HG03097 (cell line): ENCODE data around the gene TXNL1.

Source experiments
- ATAC-seq: cut with Tn5 transposase; IDR thresholded peaks from one replicate; pipeline ENCODE4 v1.9.1; 2021; ENCODE audit not compliant: unreplicated experiment, low FRiP score

TXNL1 gene

DNA sequence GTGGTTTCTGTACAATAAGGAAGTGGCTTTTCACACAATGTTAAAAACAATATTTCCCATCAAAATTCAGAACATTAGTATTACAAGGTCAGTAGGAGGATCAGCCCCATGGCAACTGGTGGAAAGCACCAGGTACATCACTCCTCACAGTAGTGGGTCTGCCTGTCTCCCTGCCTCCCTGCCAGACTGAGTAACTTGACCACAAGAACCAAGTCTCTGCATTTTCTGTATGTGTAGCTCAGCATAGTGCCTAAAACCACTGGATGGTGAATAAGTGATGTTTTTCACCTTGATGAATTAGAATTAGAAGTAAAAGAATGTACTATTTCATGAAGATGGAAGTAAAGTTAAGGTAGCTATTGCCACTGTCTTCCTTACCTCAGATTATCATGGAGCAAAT lies 8.7 kb upstream of the TXNL1 start:
- no peak for ATAC-seq

DNA sequence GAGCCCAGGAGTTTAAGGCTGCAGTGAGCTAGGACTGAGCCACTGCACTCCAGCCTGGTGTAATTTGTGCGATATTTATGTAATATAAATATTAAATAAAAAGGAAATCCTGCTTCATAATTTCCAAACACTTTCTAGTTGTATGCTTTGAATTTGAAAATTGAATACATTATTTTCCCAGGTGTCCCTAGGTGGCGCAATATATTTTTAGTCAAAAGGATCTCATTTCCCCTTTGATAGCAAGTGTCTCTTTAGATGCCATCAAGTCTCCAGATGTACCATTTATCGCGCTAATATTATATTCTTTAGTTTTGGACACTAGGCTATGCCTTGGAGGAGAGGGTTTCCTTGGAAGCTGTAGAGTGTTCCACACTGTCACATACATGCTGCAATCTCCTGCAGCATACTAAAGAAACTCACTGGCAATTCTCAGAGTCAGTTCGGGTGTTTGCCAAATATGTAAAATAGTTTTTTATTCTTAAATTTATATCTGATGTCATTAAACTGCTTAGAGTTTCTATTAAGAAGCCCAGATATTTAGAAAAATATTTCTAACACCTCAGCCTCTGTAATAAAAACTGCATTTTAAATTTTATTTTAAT lies 7.1 kb upstream of the TXNL1 start:
- ATAC-seq: no peak

DNA sequence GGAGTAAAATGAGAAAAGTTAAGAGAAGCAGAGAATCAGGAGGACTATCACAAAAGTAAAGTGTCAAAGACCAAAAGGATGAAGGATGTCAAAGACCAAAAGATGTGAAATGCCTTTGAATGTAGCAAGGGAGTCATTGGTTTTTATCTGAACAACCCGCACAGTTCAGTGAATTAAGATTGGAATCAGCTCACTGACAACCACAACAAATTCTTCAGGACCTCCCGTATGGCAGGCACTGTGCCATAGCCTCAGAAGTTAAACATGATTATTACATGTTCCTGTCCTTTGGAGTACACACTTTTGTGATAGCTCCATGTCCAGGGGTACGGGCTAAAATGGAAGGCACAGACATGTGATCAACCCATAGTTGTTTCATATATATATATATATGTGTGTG lies 5.0 kb upstream of the TXNL1 start:
- ATAC-seq: no peak

DNA sequence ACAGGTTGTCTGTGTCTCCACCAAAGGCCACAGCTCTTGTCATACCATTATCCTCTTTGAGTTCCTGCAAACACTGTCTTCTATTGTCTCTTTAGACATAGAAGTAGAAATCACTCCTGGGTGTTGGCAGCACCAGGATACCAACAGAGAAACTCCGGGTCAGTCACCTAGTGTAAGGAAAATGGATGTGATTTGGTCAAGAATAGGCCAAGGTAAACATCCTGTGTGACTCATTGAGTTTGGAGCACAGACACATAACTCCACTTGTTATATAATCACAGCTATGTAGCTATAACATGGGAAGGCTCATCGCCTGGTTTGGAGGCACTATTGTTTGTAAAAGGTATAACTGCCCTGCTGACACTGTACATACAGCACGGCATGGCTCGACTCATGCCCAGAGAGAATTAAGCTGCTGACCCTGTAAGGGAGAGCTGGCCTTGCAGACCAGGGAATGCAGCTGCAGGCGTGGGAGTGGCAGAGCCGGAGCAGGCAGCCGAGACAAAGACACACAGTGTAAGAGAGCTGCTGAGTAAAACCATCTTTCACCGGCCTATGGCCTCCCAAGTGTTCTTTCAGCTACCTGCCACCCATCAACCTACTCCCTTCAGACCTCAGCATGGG lies 3.4 kb upstream of the TXNL1 start:
- no peak for ATAC-seq

DNA sequence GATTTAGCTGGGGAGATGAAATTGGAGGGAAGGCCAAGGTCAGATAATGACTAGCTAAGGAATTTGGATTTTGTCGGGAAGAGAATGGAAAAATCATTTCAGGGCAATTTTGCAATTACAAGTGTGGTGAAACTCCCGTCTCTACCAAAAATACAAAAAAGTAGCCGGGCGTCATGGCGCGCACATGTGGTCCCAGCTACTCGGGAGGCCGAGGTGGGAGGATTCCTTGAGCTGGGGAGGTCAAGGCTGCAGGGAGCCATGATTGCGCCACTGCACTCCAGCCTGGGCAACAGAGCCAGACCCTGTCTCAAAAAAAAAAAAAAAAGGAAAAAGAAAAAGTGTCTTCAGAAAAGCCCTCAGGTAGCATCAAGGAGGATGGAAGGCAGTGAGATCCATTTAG lies 1.2 kb upstream of the TXNL1 start:
- ATAC-seq: no peak

DNA sequence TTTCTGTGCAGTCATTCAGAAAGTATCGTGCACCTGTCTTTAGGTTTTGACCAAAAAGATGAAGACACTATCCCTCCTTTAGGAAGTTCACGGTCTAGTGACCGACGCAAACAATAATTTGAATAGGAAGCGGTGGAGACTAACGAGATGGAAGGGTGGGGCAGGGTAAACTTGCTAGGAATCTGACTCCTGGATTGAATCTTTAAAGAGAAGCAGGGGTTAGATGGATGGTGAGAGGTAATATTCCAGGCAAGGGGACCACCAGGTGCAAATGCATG lies 651 bp upstream of the TXNL1 start:
- ATAC-seq: peak; percentile 14

DNA sequence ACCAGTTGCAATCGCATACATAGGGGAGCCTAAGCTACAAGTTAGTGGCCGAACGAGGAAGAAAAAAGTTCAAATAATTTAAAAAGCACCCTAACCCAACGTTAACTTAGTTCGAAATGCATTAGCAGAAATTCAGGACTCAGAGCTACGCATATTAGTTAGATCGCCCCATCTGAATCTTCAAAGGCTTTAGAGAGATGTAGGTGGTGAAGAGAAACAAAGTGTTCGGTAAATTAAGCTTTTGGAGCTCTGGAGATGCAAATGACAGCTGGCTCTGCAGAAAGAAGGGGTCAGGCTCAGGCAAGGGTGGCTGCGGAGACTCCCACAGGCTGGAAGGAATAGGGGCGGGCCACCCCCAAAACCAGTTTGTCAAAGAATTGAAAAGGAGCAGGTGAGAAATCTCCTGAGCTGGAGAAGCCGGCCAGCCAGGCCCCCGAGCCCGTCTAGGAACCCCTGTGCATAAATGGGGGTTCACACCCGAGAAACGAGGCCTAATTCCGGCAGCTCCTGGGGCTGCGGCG lies 621 bp downstream of the TXNL1 start:
- no peak for ATAC-seq

DNA sequence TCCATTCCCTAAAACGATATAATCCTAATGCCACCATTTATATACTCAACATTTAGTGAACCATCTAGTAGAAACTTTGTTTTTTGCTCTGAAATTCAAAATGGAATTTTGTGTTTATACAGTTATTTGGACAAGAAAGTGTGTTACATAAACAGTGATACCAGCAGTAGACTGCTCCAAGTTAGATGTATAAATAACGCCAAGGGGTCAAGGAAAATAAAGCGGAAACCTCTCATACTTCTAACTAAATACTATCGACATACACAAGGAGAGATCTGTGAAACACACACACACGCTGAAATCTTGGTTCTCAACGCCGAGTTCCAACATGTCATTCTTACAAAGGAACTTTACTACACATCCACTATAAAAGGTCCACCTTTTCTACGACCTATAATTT lies 1.2 kb downstream of the TXNL1 start:
- no peak for ATAC-seq

DNA sequence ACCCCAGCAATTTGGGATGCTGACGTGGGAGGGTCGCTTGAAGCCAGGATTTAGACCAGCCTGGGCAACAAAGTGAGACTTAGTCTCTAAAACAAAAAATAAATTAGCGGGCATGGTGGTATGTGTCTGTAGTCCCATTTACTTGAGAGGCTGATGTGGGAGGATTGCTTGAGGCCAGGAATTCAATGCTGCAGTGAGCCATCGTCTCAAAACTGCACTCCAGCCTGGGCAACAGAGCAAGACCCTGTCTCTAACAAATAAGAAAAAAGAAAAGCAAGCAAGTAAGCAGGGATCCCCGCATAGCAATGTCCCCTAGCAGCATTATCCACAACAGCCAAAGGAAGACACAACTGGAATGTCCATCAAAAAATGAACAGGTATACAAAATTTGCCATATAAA lies 3.4 kb downstream of the TXNL1 start:
- ATAC-seq: no peak

DNA sequence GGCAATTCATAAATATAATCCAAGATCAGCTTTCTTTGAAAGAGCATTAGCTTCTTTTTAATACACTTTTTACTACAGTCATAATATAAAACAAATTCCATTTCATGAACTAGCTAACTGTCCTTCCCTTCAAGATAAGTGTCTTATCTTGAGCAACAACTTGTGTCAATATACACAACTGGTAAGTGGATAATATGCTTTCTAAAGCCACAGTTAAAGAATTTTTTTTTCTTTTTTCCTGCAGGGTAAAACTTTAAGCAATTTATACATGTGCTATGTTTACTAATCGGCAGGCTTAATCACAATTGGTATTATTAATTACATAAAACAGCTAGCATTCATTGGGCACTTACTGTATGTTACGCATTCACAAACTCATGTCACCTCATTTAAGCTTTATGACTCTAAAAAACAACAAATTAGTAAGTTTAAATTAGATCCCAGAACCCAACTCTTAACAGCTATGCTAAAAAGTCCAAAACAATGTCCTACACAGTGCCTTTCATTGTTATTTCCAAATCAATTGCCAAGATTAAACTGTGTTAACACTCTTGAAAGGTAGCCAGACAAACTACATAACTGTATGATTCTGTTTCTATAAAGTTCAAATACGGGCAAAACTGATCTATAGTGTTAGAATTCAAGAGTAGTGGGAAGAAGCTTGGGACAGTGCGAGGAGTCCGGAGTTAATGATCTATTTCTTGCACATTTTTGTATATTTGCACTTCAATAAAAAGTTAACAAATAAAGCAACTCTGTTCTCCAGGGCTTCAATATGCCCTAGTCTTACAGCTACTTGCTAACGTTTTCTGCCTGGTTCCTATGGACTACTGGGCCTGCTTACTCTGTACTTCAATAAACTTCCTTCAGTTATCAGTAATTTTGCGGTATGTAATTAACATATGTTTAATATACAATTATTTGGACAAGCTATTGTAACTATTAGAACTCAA lies 6.0 kb downstream of the TXNL1 start:
- ATAC-seq: no peak

DNA sequence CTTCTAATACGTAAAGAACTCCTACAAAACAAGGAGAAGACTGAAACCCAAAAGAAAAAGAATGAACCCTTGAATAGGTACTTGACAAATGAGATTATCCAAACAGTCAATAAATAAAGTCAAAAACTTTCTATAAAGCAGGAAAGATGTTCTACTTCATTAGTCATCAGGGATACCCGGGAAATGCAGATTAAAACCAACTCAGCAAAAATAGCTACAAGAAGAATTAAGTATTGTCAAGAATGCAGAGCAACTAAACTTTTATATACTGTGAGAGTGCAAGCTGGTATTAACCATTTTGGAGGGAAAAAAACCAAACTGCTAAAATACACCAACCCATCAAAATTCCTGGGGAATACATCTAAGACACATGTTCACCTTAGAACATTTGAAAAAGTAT lies 10.4 kb downstream of the TXNL1 start:
- ATAC-seq: no peak

DNA sequence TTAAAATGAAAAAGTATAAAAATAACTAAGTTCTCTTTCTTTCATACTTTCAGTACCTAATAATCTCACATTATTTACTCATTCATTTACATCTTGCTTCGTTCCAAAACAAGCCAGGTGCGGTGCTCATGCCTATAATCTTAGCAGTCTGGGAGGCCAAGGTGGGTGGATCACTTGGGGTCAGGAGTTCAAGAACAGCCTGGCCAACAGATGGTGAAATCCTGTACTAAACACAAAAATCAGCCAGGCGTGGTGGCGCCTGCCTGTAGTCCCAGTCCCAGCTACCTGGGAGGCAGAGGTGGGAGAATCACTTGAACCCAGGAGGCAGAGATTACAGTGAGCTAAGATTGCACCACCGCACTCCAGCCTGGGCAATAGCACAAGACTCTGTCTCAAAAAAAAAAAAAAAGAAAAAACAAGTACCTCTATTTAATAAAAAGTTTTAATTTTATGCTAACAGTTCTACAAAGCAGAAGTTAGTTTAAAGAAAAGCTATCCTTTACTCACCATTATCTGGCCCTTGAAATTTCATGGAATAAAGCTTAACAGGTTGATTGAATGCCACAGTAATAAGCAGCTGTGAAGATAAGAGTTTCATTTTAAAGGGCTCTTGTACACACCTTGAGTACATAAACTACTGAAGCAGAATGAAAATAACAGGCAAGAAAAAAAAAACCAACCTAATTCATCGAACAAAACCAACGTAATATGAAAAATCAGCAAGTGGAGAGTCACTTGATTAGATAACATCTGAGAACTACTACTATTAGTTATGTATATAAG lies 22.5 kb downstream of the TXNL1 start:
- ATAC-seq: no peak

DNA sequence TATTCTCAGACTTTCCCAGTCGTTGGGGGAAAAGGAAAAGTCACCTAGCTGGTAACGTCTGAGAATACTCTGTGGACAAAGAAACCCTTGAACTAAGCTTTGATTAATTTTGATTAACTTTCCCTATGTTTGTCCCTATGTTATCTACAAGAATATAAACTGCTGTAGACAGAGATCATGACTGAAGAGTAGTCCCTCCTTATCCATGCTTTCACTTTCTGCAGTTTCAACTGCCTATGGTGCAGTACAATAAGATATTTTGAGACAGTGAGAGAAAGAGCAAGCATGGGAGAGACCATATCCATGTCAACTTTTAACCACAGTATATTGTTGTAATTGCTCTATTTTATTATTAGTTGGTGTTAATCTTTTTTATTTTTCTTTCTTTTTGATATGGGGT lies 31.8 kb downstream of the TXNL1 start:
- ATAC-seq: no peak

DNA sequence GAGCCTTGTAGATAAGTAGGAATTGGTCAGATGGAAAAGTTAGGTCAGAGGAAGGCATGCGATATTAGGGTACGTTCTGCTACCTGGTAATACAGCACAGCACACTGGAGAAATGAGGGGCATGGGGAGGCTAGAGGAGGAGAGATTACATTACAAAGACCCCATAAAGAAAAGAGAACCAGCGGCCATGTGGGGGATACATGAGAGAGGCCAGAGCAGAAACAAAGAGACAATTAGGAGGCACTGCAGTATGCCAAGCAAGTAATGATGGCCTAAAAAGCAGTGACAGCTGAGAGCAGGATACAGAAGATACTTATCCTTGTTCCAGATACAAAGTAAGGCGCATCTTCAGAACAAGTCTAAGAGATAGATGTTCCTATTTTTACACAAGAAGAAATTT lies 40.0 kb downstream of the TXNL1 start:
- no peak for ATAC-seq

DNA sequence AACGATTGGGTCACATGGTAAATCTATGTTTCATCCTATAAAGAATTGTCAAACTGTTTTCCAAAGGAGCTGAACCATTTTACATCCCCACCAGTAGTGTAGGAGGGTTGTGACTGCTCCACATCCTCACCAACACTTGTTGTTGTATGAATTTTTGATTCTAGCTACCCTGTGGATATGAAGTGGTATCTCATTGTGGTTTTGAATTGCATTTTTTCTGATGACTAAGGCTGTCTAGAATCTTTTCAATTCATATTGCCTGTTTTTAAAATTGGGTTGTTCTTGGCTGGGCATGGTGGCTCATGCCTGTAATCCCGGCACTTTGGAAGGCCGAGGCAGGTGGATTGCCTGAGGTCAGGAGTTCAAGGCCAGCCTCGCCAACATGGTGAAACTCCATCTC lies 44.5 kb downstream of the TXNL1 start:
- ATAC-seq: no peak

DNA sequence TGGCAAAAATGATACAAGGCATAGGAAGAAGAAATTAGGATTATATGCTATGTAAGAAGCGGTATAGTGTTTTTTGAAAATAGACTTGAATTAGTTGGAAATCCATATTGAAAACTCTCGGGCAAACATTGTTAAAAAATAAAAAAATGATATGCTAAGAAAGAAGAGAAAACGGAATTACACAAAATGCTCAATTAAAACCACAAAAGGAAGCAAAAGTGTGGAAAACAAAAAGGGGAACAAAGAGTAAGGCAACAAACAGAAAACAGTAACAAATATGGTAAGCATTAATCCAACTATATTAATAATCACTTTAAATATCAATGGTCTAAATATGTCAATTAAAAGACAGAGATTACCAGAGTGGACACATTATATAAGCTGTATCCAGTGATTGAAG lies 58.4 kb downstream of the TXNL1 start:
- ATAC-seq: no peak

DNA sequence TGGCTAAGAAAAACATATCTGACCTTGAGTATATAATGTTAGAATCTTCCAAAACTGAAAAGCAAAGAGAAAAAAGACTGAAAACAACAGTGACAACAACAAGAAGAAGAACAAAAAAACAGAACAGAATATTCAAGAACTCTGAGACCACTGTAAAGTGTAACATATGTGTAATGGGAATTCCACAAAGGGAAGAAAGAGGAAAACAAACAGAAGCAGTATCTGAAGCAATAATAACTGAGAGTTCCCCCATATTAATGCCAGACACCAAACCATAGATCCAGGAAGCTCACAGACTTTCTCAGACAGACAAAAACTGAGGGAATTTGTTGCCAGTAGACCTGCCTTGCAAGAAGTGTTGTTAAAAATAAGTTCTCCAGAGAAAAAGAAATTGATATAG lies 58.9 kb downstream of the TXNL1 start:
- no peak for ATAC-seq

DNA sequence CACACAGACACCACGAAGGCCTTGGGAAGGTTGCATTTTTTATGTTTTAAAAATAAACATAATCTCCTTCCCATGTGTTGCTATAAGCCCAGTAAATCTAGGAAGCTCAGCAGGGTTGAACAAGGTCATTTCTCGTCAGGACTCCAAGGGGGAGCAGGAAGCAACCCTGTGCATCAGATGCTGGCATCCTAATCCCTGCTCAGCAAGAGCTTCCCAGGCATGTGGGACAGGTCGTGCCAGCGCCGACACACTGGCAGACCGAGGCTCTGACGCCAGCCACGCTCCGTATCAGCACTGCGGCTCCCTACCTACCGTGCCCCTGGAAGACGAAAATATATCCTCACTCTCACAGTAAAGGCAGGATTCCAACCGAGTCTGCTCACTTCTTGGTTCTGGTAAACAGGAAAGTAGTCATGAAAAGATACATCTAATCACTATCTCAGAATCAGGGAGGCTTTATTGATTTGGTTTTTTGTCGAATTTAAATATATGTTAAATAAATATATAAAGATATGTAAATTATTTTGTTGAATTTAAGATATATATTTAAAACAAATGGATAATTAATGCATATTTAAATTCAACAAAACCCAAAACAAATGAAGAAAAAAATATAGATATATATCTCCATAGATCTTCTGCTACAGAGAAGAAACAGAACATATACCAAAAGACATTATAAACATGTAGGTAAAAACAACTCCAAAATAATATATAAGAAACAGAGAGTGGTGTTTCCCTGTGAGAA lies 61.4 kb downstream of the TXNL1 start:
- ATAC-seq: no peak

DNA sequence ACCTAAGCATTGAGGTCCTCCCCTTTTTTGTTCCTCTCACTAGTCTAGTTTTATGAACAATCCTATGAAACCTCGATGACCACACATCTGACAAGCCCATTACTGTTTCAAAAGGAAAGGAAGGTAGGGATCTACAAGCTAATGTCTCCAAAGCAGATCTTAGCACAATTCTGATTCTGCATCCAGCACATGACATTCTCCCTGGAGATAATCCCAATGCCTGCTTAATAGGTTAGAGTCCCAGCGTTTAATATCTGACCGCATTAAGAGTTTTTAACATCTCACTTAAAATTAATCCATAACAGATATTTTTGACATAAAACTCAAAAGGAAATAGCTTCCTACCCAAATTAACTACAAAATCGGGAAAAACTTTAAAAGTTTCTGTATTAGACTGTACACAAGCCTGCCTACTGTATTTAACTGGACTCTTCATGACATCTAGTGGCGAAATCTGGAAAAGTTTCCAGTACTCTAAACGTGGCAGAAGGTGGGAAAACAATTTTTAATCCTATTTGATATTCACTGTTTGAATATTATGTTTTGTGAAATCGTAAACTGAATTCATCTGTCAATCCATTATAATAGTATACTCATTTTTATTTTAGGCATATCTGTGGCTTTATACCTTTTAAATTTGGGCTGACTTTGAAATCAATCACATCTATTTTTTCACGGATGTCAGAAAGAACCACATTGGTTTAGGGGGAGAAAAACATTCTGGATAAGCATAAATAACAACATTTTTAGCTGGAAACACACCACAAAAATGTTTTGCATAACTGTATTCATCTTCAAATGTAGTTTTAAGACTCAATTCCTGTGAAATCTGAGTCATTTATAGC lies 62.4 kb downstream of the TXNL1 start:
- ATAC-seq: no peak
